ENCODE results near the gene UNCX.

GRCh38 chr7:1192171-1192676, 40.4 kb upstream of the UNCX start:
- TF ChIP-seq CTCF (conservative IDR thresholded peaks at IDR 0.05; ENCODE audit: low read depth in 2 of 2) (no peak), ZNF114 (CRISPR knock-in tag; IDR thresholded peaks at IDR 0.05) (no peak), EZH2 (IDR thresholded peaks at IDR 0.05; ENCODE audit: low read depth, unreplicated experiment) (no peak), EZH2phosphoT487 (IDR thresholded peaks at IDR 0.05; ENCODE audit: unreplicated experiment) (no peak), REST (IDR thresholded peaks at IDR 0.05; ENCODE audit: unreplicated experiment) (no peak), POLR2AphosphoS5 (IDR thresholded peaks at IDR 0.05; ENCODE audit: low read depth) (no peak), CREB1 (CRISPR knock-in tag; IDR thresholded peaks at IDR 0.05; ENCODE audit: low read depth) (no peak), JUNB (IDR thresholded peaks at IDR 0.05; ENCODE audit: unreplicated experiment) (no peak), ETS1 (IDR thresholded peaks at IDR 0.05) (no peak), NANOG (IDR thresholded peaks at IDR 0.05; ENCODE audit: borderline replicate concordance) (no peak), ZNF331 (CRISPR knock-in tag; IDR thresholded peaks at IDR 0.05; ENCODE audit: low read depth) (no peak), ZNF462 (CRISPR knock-in tag; IDR thresholded peaks at IDR 0.05) (no peak)
